T-helper 1 cell treated with Interleukin-12 subunit alpha and Interleukin-12 subunit beta and Interleukin-4 antibody, amounts not matched to agents 30 μg/mL and 1 μg/mL, for 36 hours (primary cell): ENCODE data around the gene MDH1.
"Not testable (repeated sequence)": the region's sequence is repeated elsewhere in the genome, so short reads cannot be mapped to it uniquely, and the experiment has no call there.

ENCODE experiments used
- H3K27ac Mint-ChIP-seq: one replicate; pipeline ENCODE4 v1.8.0; 2021; ENCODE audit warnings: mild to moderate bottlenecking, mixed read lengths
- H3K27me3 Mint-ChIP-seq: one replicate; pipeline ENCODE4 v1.8.0; 2021; ENCODE audit warnings: low read depth, mixed read lengths
- H3K36me3 Mint-ChIP-seq: one replicate; pipeline ENCODE4 v1.8.0; 2021; ENCODE audit warnings: low read depth, mixed read lengths
- H3K4me1 Mint-ChIP-seq: one replicate; pipeline ENCODE4 v1.8.0; 2021; ENCODE audit warnings: low read depth, mixed read lengths
- H3K4me3 Mint-ChIP-seq: one replicate; pipeline ENCODE4 v1.8.0; 2021; ENCODE audit warnings: mild to moderate bottlenecking, moderate library complexity, mixed read lengths
- H3K9me3 Mint-ChIP-seq: one replicate; pipeline ENCODE4 v1.8.0; 2021; ENCODE audit warnings: mixed read lengths

The MDH1 gene

DNA sequence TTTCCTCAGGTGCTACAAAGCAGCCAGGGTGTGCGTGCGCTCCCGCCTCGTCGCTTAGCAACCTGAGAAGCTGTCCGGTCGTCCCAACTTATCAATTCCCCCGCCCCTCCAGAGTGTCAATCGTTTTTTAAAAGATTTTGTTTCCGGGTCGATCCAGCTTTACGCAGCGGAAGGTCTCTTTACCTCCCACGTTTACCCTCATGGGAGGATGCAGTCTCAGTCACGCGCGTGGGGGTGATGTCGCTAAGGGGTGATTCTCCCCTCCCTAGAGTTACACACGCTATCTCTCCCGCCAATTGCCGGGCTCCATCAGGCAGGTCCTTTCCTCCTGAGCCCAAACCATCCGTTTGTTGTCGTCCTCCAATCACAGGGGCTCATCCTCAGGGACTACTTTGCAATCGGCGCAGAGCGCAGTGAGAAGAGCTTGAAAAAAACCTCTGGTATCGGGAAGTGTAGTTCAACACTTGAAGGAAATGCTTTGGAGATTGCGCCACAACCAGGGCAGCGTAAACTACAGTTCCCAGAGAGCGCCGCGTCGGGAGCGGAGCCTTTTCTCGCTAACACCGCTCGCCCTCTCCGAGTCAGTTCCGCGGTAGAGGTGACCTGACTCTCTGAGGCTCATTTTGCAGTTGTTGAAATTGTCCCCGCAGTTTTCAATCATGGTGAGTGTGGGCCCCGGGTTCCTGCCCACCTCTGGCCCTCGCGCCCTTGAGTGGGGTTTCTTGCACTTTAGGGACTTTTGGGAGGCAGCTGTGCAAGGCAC lies at the start of gene MDH1, which contains the start of gene WDPCP:
TSS of gene MDH1 (plus strand) at position 579 of the 763 bp plus-strand sequence. CDS start at position 660, 81 bp downstream.
TSS of gene WDPCP (minus strand) at position 93 of the 763 bp plus-strand sequence. CDS start 206 bp downstream, outside the sequence.
- Mint-ChIP-seq H3K9me3 (no peaks in the 10 kb centered on the region), H3K4me1 (peaks cover 29% of the 10 kb centered on the region), H3K27ac (peak within 1 kb of the TSS; percentile 97), H3K27me3 (no peaks in the 10 kb centered on the region), H3K36me3 (peaks cover 4% of the 10 kb centered on the region), H3K4me3 (peak within 1 kb of the TSS; percentile 89)

DNA sequence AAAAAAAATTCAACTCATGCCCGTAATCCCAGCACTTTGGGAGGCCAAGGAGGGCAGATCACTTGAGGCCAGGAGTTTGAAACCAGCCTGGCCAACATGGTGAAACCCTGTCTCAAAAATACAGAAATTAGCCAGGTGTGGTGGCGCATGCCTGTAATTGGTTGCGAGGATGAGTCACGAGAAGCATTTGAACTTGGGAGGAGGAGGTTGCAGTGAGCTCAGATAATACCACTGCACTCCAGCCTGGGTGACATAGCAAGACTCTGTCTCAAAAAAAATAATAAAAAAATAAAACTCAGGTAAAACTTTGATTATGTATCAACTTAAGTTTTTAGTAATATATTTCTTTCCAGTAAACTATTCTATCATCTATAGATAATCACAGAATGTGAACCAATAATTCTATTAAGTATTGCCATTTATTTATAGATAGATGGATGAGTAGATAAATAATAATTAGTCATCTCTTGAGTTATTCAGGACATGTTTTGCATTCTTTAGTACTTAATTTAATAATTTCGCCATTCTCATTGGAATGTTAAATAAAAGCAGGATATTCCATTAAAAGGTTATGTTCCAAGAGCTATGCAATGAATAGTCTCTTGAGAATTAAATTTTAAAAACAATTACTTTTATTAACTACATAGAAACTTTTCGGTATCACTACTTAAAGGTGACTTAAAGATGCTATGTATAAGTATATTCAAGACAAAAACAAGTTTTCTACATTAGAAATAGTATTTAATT lies 49.2 kb upstream of the MDH1 start:
- Mint-ChIP-seq H3K27ac (no peak overlapping the region), H3K4me3 (no peak overlapping the region), H3K4me1 (no peaks in the 10 kb centered on the region), H3K36me3 (no peaks in the 10 kb centered on the region), H3K9me3 (peaks cover 5% of the 10 kb centered on the region), H3K27me3 (no peaks in the 10 kb centered on the region)

DNA sequence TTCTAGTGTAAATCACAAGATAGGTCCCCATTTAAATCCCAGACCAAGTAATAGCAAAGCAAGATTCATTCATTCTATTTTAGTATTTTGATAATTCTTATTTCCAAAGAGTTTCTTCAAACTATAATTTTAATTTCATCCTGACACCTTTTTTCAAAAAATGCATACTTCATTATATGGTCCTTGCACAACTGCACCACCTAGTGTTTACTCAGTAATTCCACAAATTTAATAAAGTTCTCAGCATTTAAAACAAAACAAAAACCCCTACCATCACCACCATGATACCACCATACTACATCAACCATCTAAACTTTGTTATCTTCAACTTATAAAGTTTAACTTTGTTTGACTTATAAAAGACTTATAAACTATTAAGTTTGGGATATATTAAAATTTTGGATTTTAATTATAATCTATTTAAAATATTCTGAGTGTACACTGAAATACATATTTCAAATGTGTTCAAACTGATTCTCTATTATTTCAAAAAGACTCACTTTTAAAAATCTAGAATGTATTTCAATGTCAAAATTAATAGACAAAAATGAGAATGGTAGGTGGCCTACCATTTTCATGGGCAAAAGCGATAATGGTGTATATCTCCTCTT lies 44.6 kb upstream of the MDH1 start:
- no peaks in the 10 kb centered on the region for H3K36me3 Mint-ChIP-seq
- H3K27me3 Mint-ChIP-seq = no peaks in the 10 kb centered on the region
- no peak overlapping the region for H3K27ac Mint-ChIP-seq
- H3K4me3 Mint-ChIP-seq = no peak overlapping the region
- H3K4me1 Mint-ChIP-seq = no peaks in the 10 kb centered on the region
- no peaks in the 10 kb centered on the region for H3K9me3 Mint-ChIP-seq

DNA sequence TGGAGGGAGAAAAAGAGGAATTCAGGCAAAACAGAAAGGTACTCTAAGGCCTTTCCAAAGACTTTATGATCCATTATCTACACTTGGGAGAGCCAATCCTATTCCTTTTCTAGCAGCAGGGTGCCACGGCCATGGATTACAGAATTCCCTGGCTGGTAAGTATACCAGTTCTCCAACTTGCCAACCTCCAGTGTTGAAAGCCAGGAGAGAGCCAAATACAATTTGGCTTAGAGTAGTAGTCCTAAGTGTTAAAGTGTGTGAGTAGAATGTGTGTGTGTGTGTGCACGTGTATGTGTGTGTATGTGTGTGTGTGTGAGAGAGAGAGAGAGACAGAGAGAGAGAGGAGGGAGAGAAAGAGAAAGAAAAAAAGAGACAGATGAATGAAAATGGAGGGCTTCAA lies 43.7 kb upstream of the MDH1 start:
- Mint-ChIP-seq H3K27me3 (no peaks in the 10 kb centered on the region), H3K9me3 (no peaks in the 10 kb centered on the region), H3K4me1 (no peaks in the 10 kb centered on the region), H3K27ac (no peak overlapping the region), H3K4me3 (no peak overlapping the region), H3K36me3 (no peaks in the 10 kb centered on the region)

DNA sequence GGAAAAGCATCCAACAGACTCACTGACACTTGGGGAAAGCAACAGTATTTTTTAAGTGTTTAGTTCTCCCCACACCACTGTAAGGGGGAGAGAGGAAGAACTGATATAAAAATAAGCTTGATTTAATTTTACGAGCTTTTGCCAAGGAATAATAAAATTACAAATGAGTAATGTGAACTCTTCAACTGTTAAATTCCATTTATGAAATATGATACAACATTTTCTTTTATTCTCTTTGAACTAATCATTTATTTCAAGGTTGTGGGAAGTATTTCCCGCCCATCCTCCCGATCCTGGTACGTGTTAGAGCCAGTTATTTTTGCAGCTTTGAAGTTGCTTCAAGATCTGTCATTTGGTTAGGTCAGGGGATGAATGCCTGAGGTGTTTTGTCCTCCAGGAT lies 35.7 kb upstream of the MDH1 start:
- H3K4me3 Mint-ChIP-seq = no peak overlapping the region
- no peaks in the 10 kb centered on the region for H3K27me3 Mint-ChIP-seq
- H3K27ac Mint-ChIP-seq = no peak overlapping the region
- H3K36me3 Mint-ChIP-seq = peaks cover 2% of the 10 kb centered on the region
- peaks cover 1% of the 10 kb centered on the region for H3K4me1 Mint-ChIP-seq
- H3K9me3 Mint-ChIP-seq = peaks cover 14% of the 10 kb centered on the region

DNA sequence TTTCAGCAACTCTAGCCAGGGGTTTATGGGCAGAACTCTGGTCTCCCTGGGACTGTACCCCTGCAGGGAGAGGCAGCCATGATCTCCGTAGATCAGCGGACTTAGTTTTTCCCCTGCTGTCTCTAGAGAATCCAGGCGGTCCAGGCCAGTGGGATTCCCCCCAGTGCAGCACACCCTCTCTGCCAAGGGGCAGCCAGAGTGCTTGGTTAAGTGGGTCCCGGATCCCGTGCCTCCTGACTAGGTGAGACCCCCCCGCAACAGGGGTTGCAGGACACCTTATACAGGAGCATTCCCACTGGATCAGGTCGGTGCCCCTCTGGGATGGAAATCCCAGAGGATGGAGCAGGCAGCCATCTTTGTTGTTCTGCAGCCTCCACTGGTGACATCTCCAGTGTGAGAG lies 33.5 kb upstream of the MDH1 start:
- Mint-ChIP-seq H3K4me3 (no peak overlapping the region), H3K27ac (no peak overlapping the region), H3K4me1 (peaks cover 1% of the 10 kb centered on the region), H3K36me3 (peaks cover 2% of the 10 kb centered on the region), H3K9me3 (peaks cover 26% of the 10 kb centered on the region), H3K27me3 (no peaks in the 10 kb centered on the region)

DNA sequence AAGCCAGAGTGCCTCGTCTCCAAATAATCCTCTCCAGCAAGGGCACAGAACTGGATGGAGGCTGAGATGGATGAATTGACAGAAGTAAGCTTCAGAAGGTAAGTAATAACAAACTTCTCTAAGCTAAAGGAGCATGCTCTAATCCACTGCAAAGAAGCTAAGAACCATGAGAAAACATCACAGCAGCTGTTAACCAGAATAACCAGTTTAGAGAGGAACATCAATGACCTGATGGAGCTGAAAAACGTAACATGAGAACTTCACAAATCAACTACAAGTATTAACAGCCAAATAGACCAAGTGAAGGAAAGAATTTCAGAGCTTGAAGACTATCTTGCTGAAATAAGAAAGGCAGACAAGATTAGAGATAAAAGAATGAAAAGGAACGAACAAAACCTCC lies 32.8 kb upstream of the MDH1 start:
- no peaks in the 10 kb centered on the region for H3K27me3 Mint-ChIP-seq
- H3K4me3 Mint-ChIP-seq = no peak overlapping the region
- H3K36me3 Mint-ChIP-seq = peaks cover 2% of the 10 kb centered on the region
- H3K27ac Mint-ChIP-seq = no peak overlapping the region
- peaks cover 26% of the 10 kb centered on the region for H3K9me3 Mint-ChIP-seq
- H3K4me1 Mint-ChIP-seq = no peaks in the 10 kb centered on the region

DNA sequence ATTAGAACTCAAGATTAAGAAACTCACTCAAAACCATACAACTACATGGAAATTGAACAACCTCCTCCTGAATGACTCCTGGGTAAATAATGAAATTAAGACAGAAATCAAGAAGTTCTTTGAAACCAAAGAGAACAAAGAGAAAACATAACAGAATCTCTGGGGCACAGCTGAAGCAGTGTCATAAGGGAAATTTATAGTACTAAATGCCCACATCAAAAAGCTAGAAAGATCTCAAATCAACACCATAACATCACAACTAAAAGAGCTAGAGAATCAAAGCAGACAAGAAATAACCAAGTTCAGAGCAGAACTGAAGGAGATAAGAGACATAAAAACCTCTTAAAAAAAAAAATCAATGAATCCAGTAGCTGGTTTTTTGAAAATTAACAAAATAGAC lies 30.9 kb upstream of the MDH1 start:
- H3K27me3 Mint-ChIP-seq, H3K4me3 Mint-ChIP-seq, H3K36me3 Mint-ChIP-seq, H3K27ac Mint-ChIP-seq, H3K4me1 Mint-ChIP-seq: not testable (repeated sequence)
- H3K9me3 Mint-ChIP-seq = peaks cover 26% of the 10 kb centered on the region

DNA sequence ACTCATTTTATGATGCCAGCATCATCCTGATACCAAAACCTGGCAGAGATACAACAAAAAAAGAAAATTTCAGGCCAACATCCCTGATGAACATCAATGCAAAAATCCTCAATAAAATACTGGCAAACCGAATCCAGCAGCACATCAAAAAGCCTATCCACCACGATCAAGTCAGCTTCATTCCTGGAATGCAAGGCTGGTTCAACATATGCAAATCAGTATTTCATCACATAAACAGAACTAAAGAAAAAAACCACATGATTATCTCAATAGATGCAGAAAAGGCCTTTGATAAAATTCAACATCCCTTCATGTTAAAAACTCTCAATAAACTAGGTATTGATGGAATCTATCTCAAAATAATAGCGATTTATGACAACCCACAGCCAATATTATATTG lies 29.8 kb upstream of the MDH1 start:
- H3K27ac Mint-ChIP-seq, H3K4me1 Mint-ChIP-seq, H3K4me3 Mint-ChIP-seq, H3K27me3 Mint-ChIP-seq, H3K36me3 Mint-ChIP-seq: not testable (repeated sequence)
- H3K9me3 Mint-ChIP-seq = peaks cover 26% of the 10 kb centered on the region

DNA sequence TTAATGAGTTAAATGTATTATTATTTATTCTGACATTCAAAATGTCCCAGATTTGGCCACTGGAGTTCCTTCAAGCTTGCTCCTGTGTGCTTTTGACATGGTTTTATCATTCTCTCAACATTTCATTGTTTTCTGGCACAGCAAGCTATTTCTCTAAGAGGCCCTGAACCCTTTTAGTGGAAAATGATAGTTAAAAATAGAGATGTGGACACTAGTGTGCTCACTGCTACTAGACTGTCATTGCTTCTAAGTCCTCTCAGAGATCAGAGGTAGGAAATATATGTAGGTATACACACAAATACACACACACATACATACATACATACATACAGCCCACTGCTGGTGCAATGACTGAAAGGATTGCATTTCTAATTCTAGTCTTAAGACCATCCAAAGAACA lies 26.0 kb upstream of the MDH1 start:
- peaks cover 2% of the 10 kb centered on the region for H3K36me3 Mint-ChIP-seq

DNA sequence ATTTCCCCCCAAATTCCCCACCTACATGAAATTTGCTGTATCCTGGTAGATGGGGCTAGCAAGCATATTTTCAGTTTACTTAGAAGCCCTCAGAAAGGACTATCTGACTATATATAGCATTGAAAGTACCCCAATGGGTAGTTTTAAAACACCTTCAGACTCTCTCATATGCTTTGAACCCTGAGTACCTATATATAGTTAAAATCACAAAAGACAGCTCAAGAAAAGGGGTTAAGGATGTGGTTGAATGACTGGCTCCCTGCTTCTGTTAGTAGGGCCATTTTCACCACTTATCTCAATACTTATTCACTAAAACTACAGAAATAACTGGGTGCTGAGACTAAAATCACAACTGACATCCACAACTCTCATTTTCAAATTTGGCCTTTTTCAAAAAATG lies 19.0 kb upstream of the MDH1 start:
- Mint-ChIP-seq H3K9me3 (peaks cover 34% of the 10 kb centered on the region), H3K36me3 (peaks cover 1% of the 10 kb centered on the region), H3K27ac (no peak overlapping the region), H3K4me1 (no peaks in the 10 kb centered on the region), H3K4me3 (no peak overlapping the region), H3K27me3 (no peaks in the 10 kb centered on the region)

More for the DNA sequence above, 26.0 kb upstream of the MDH1 start:
- Mint-ChIP-seq H3K4me3 (no peak overlapping the region), H3K27ac (no peak overlapping the region), H3K9me3 (peaks cover 23% of the 10 kb centered on the region), H3K4me1 (no peaks in the 10 kb centered on the region), H3K27me3 (no peaks in the 10 kb centered on the region)

DNA sequence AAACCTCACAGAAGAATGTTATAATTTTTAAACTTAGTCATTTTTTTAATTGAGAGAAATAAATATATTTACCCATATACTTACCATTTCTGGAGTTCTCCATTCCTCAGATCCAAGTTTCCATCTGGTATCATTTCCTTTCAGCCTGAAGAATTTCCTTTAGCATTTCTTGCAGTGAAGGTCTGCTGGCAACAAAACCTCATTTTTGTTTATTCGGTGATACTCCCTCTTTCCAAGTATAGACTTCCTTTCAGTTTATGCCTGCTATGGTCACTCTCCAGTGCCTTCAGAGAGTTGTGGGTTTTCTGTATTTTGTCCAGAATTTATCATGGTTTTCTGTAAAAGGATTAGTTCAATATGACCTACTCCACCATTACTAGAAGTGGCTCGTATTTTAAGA lies 17.5 kb upstream of the MDH1 start:
- Mint-ChIP-seq H3K4me1 (no peaks in the 10 kb centered on the region), H3K36me3 (peaks cover 1% of the 10 kb centered on the region), H3K27ac (no peak overlapping the region), H3K9me3 (peaks cover 27% of the 10 kb centered on the region), H3K4me3 (no peak overlapping the region), H3K27me3 (no peaks in the 10 kb centered on the region)

DNA sequence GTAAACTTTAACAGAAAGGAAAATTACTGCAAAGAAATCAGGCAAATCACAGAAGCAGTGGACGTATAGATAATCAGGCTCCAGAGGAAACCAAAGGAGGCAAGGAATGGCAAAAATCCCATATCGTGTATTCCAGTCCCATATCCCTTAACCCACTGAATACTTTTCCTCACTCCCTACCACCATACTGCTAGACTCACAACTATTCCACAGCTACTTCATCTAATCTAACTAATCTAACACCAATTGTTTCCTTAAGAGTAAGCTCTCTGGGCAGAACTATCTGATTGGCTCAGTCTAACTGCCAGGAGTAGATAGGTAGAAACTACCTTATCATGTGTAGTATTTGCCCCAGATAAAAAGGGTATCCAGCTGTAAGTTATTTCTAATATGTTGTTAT lies 16.8 kb upstream of the MDH1 start:
- no peak overlapping the region for H3K27ac Mint-ChIP-seq
- no peaks in the 10 kb centered on the region for H3K4me1 Mint-ChIP-seq
- H3K27me3 Mint-ChIP-seq = no peaks in the 10 kb centered on the region
- H3K36me3 Mint-ChIP-seq = peaks cover 1% of the 10 kb centered on the region
- H3K4me3 Mint-ChIP-seq = no peak overlapping the region
- H3K9me3 Mint-ChIP-seq = peaks cover 25% of the 10 kb centered on the region

DNA sequence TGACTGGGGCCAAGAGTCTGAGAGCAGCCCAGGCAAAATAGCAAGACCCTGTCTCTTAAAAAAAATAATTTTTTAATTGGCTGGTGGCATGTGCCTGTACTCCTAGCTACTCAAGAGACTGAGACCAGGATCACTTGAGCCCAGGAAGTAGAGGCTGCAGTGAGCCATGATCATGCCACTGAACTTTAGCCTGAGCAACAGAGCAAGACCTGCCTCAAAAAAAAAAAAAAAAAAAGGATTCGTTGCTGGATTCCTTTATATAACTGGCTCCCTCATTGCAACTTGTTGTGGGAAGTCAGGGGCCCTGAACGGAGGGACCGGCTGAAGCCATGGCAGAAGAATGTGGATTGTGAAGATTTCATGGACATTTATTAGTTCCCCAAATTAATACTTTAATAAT lies 15.7 kb upstream of the MDH1 start:
- not testable (repeated sequence) for H3K27ac Mint-ChIP-seq, H3K36me3 Mint-ChIP-seq, H3K4me1 Mint-ChIP-seq, H3K27me3 Mint-ChIP-seq, H3K4me3 Mint-ChIP-seq
- H3K9me3 Mint-ChIP-seq = peaks cover 22% of the 10 kb centered on the region
